OCI-LY1 (cell line): Measurements from ENCODE around the gene PFKL.

ENCODE experiments used
- CTCF ChIP-seq: fragments of 200-600 bp; sonication (generic), shearing (Covaris generic); IDR thresholded peaks from 2 replicates; pipeline ENCODE4 v1.5.1; 2017; ENCODE audit warnings: mild to moderate bottlenecking, antibody characterized with exemption, low read length, moderate library complexity, mixed read lengths
- EZH2 ChIP-seq: fragments of 200-600 bp; sonication (generic), shearing (Covaris generic); IDR thresholded peaks from 2 replicates; pipeline ENCODE4 v1.8.0; 2017; ENCODE audit warnings: borderline replicate concordance, mixed run types, mild to moderate bottlenecking, antibody characterized with exemption, low read length, moderate library complexity, mixed read lengths

- TF ChIP-seq CTCF (no peak), EZH2 (no peak)
Measured at GRCh38 chr21:44363278-44363677, 63.4 kb downstream of the PFKL start.
